Sigmoid colon (tissue), 4 donors: ENCODE measurements around the gene SNX15.
A peak's percentile ranks its signal among the peaks of the same experiment; 100 is the strongest.

Experiments
- CTCF ChIP-seq, 4 experiments: fragments of 450-650 bp in 3 of 4; fragments of 200-600 bp in 1 of 4; IDR thresholded peaks; one replicate each; pipeline ENCODE4 v1.5.1; 2016 to 2019; ENCODE audit warnings: antibody characterized with exemption in 4 of 4, mild to moderate bottlenecking in 3 of 4, moderate library complexity in 2 of 4
- EP300 ChIP-seq, 4 donors: sonication (generic); formaldehyde crosslinking; IDR thresholded peaks; one replicate each; pipeline ENCODE4 v1.6.1; 2017; ENCODE audit warnings: antibody characterized with exemption in 4 of 4
- POLR2A ChIP-seq, 2 donors: fragments of 450-650 bp; IDR thresholded peaks; one replicate each; pipeline ENCODE4 v1.6.1; 2016; ENCODE audit warnings: antibody characterized with exemption in 2 of 2, mild to moderate bottlenecking in 2 of 2, moderate library complexity in 2 of 2

GRCh38 chr11:65027213-65028067 lies at the start of gene SNX15:
- peak in 3 of 4 experiments; percentile 64 to 78 (median 73) for TF ChIP-seq CTCF (IDR thresholded peaks at IDR 0.05)
- TF ChIP-seq POLR2A (IDR thresholded peaks at IDR 0.05) = peak; percentile 63 to 76
- TF ChIP-seq EP300 (IDR thresholded peaks at IDR 0.05) = no peak
